KMS-11 (cell line): ENCODE measurements around the gene IL22RA2.

Experiments used
- H2AFZ ChIP-seq: fragments of 200-600 bp; sonication (generic); 2 replicates; pipeline ENCODE4 v1.6.1; 2016; ENCODE audit warnings: antibody characterized with exemption, mixed run types, low read depth
- H3K27ac ChIP-seq: fragments of 200-600 bp; sonication (generic); 2 replicates; pipeline ENCODE4 v1.6.1; 2016; ENCODE audit warnings: mild to moderate bottlenecking, mixed run types
- H3K27me3 ChIP-seq: fragments of 200-600 bp; sonication (generic); 2 replicates; pipeline ENCODE4 v1.6.1; 2017; ENCODE audit warnings: mild to moderate bottlenecking, low read depth, mixed run types, moderate library complexity; ENCODE audit not compliant: insufficient read depth
- H3K36me3 ChIP-seq: fragments of 200-600 bp; sonication (generic); 2 replicates; pipeline ENCODE4 v1.6.1; 2017; ENCODE audit warnings: mild to moderate bottlenecking, mixed run types; ENCODE audit not compliant: insufficient read depth
- H3K4me1 ChIP-seq: fragments of 200-600 bp; sonication (generic); 2 replicates; pipeline ENCODE4 v1.6.1; 2016; ENCODE audit warnings: mild to moderate bottlenecking, low read depth, mixed run types; ENCODE audit not compliant: poor library complexity, severe bottlenecking
- H3K4me2 ChIP-seq: fragments of 200-600 bp; sonication (generic); 2 replicates; pipeline ENCODE4 v1.7.0; 2016; ENCODE audit warnings: mild to moderate bottlenecking, mixed run types
- H3K4me3 ChIP-seq: fragments of 200-600 bp; sonication (generic); IDR thresholded peaks from 2 replicates; pipeline ENCODE4 v1.6.1; 2017; ENCODE audit warnings: low read depth, low read length, mixed read lengths; ENCODE audit not compliant: insufficient read depth
- H3K79me2 ChIP-seq: fragments of 200-600 bp; sonication (generic); 2 replicates; pipeline ENCODE4 v1.6.1; 2016; ENCODE audit warnings: low read depth, mixed run types; ENCODE audit not compliant: insufficient read depth
- H3K9ac ChIP-seq: fragments of 200-600 bp; sonication (generic); 2 replicates; pipeline ENCODE4 v1.6.1; 2016; ENCODE audit warnings: mild to moderate bottlenecking, mixed run types
- H4K20me1 ChIP-seq: fragments of 200-600 bp; sonication (generic); 2 replicates; pipeline ENCODE4 v1.6.1; 2016; ENCODE audit warnings: mild to moderate bottlenecking, mixed run types; ENCODE audit not compliant: insufficient read depth
- TF ChIP-seq, protein P1 (sequence below): fragments of 200-600 bp; sonication (generic); conservative IDR thresholded peaks from 2 replicates; pipeline ENCODE4 v1.6.1; 2017; ENCODE audit warnings: low read depth, mild to moderate bottlenecking, antibody characterized with exemption, low read length, moderate library complexity, mixed read lengths

Gene IL22RA2

DNA sequence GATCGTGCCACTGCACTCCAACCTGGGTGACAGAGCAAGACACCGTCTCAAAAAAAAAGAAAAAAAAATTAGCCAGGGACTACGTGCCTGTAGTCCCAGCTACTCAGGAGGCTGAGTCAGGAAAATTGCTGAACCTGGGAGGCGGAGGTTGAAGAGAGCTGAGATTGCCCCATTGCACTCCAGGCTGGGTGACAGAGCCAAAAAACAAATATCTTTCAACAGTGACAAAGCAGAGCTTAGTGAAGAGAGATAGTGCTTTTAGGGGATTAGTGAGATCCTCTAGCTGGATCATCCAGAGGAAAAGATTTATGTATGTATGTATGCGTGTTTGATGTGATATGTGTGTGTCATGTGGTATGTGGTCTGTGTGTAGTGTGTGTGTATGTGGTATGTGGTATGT is 56.6 kb downstream of the IL22RA2 start:
- Histone ChIP-seq H4K20me1 (no peaks in the 10 kb centered on the region), H3K27me3 (no peaks in the 10 kb centered on the region), H3K36me3 (no peaks in the 10 kb centered on the region), H3K9ac (no peak overlapping the region), H2AFZ (no peak overlapping the region), H3K27ac (no peak overlapping the region), H3K4me1 (peaks cover 6% of the 10 kb centered on the region), H3K4me3 (no peak overlapping the region), H3K79me2 (no peaks in the 10 kb centered on the region), H3K4me2 (no peak overlapping the region)
- TF ChIP-seq, protein P1, sequence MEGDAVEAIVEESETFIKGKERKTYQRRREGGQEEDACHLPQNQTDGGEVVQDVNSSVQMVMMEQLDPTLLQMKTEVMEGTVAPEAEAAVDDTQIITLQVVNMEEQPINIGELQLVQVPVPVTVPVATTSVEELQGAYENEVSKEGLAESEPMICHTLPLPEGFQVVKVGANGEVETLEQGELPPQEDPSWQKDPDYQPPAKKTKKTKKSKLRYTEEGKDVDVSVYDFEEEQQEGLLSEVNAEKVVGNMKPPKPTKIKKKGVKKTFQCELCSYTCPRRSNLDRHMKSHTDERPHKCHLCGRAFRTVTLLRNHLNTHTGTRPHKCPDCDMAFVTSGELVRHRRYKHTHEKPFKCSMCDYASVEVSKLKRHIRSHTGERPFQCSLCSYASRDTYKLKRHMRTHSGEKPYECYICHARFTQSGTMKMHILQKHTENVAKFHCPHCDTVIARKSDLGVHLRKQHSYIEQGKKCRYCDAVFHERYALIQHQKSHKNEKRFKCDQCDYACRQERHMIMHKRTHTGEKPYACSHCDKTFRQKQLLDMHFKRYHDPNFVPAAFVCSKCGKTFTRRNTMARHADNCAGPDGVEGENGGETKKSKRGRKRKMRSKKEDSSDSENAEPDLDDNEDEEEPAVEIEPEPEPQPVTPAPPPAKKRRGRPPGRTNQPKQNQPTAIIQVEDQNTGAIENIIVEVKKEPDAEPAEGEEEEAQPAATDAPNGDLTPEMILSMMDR: no peak

DNA sequence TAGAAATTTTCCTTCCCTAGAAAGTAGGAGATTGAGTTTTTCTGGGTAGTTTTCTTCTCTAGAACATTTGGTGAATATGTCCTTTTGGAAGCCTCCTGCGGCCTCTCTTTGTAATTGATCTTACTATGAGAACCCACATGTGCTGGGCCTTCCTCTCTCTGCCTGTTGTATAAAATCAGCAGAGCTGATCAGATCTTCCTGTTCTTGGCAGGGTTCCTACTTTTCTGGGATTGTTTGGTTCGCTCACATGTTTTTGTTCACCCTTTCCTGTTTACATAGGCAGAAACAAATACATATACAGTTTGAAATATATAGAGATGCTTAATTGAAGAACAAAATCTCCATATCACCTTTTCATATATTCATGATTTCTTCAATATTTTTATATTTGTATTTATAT is 57.8 kb downstream of the IL22RA2 start:
- no peaks in the 10 kb centered on the region for H3K4me1 ChIP-seq
- H3K9ac ChIP-seq: no peak overlapping the region
- H3K27ac ChIP-seq: no peak overlapping the region
- H3K27me3 ChIP-seq: no peaks in the 10 kb centered on the region
- no peak overlapping the region for H3K4me2 ChIP-seq
- no peaks in the 10 kb centered on the region for H3K79me2 ChIP-seq
- H2AFZ ChIP-seq: no peak overlapping the region
- no peaks in the 10 kb centered on the region for H3K36me3 ChIP-seq
- TF ChIP-seq, protein P1: no peak
- H4K20me1 ChIP-seq: no peaks in the 10 kb centered on the region
- no peak overlapping the region for H3K4me3 ChIP-seq

DNA sequence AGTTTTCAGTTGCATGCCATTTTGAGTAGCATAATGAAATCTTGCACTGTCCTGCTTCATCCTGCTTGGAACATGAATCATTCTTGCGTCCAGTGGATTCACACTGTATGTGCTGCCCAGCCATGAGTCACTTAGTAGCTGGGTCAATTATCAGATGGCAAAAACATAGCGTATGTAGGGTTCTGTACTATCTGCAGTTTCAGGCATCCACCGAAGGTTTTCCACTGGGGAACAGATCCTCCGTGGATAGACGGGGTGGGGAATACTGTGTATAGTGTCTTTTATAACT is 61.4 kb downstream of the IL22RA2 start:
- no peaks in the 10 kb centered on the region for H3K4me1 ChIP-seq
- no peak overlapping the region for H3K27ac ChIP-seq
- H4K20me1 ChIP-seq: no peaks in the 10 kb centered on the region
- H3K4me3 ChIP-seq: no peak overlapping the region
- H3K9ac ChIP-seq: no peak overlapping the region
- TF ChIP-seq, protein P1: no peak
- no peaks in the 10 kb centered on the region for H3K79me2 ChIP-seq
- no peak overlapping the region for H3K4me2 ChIP-seq
- no peak overlapping the region for H2AFZ ChIP-seq
- no peaks in the 10 kb centered on the region for H3K27me3 ChIP-seq
- H3K36me3 ChIP-seq: no peaks in the 10 kb centered on the region

DNA sequence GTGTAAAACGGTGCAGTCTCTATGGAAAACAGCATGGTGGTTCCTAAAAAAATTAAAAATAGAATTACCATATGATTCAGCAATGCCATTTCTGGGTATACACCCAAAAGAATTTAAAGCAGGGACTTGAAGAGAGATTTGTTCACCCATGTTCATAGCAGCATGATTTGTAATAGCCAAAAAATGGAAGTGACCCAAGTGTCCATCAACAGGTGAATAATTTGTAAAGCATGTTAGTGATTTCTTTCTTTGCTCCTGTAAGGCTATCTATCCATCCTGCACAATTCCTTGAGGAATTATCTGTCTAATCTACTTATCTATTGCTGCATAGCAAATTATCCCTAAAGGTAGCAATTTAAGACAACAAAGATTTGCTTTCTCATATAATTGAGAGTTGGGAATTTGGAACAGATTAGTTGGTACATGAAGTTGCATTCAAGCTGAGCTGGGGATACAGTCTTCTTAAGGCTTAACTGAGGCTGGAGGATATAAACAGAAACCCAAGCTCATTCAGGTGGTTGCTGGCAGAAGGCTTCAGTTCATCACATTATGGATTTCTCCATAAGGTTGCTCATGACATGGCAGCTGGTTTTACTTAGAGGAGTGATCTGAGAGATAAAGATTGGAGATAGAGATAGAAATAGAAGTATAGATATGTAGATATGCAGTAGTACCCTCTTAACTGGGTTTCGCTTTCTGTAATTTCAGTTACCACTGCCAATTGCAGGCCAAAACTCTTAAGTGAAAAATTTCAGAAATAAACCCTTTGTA is 62.0 kb downstream of the IL22RA2 start:
- no peaks in the 10 kb centered on the region for H3K79me2 ChIP-seq
- H3K4me1 ChIP-seq: peaks cover 1% of the 10 kb centered on the region
- TF ChIP-seq, protein P1: no peak
- H3K27ac ChIP-seq: no peak overlapping the region
- H3K9ac ChIP-seq: no peak overlapping the region
- no peak overlapping the region for H3K4me3 ChIP-seq
- H3K27me3 ChIP-seq: no peaks in the 10 kb centered on the region
- H2AFZ ChIP-seq: no peak overlapping the region
- H4K20me1 ChIP-seq: no peaks in the 10 kb centered on the region
- H3K4me2 ChIP-seq: no peak overlapping the region
- no peaks in the 10 kb centered on the region for H3K36me3 ChIP-seq
